GM21619 (cell line): ENCODE data around the gene DOCK6.

Experiments used
- ATAC-seq: cut with Tn5 transposase; IDR thresholded peaks from one replicate; pipeline ENCODE4 v1.9.1; 2021; ENCODE audit not compliant: unreplicated experiment

The DOCK6 gene

GRCh38 chr19:11251217-11251616, 11.1 kb downstream of the DOCK6 start:
- ATAC-seq: no peak

GRCh38 chr19:11248852-11249251, 13.5 kb downstream of the DOCK6 start:
- no peak for ATAC-seq

GRCh38 chr19:11247934-11248333, 14.4 kb downstream of the DOCK6 start:
- ATAC-seq: no peak

- no peak for ATAC-seq
Observed at GRCh38 chr19:11247391-11247790, 14.9 kb downstream of the DOCK6 start.

- ATAC-seq: no peak
Observed at GRCh38 chr19:11246941-11247340, 15.4 kb downstream of the DOCK6 start.

- ATAC-seq: no peak
Observed at GRCh38 chr19:11244846-11245589, 17.3 kb downstream of the DOCK6 start.

GRCh38 chr19:11243798-11244169, 18.5 kb downstream of the DOCK6 start:
- no peak for ATAC-seq

GRCh38 chr19:11242864-11243797, 19.2 kb downstream of the DOCK6 start:
- no peak for ATAC-seq

- ATAC-seq: no peak
Observed at GRCh38 chr19:11242025-11242424, 20.3 kb downstream of the DOCK6 start.

- no peak for ATAC-seq
Observed at GRCh38 chr19:11240008-11240444, 22.3 kb downstream of the DOCK6 start.

- no peak for ATAC-seq
Observed at GRCh38 chr19:11239377-11240000, 22.8 kb downstream of the DOCK6 start, which contains the start of gene ANGPTL8. ANGPTL8 (plus strand) TSS chr19:11239619; CDS start chr19:11239638, 19 bp downstream.

- ATAC-seq: no peak
Observed at GRCh38 chr19:11238781-11239376, 23.4 kb downstream of the DOCK6 start.

- no peak for ATAC-seq
Observed at GRCh38 chr19:11238041-11238440, 24.3 kb downstream of the DOCK6 start.

GRCh38 chr19:11237321-11237720, 25.0 kb downstream of the DOCK6 start:
- no peak for ATAC-seq

GRCh38 chr19:11236324-11237301, 25.7 kb downstream of the DOCK6 start:
- no peak for ATAC-seq

- no peak for ATAC-seq
Observed at GRCh38 chr19:11234486-11235075, 27.7 kb downstream of the DOCK6 start.

GRCh38 chr19:11233073-11233472, 29.3 kb downstream of the DOCK6 start:
- ATAC-seq: no peak

GRCh38 chr19:11232555-11232954, 29.8 kb downstream of the DOCK6 start:
- ATAC-seq: no peak

- no peak for ATAC-seq
Observed at GRCh38 chr19:11230621-11231386, 31.5 kb downstream of the DOCK6 start.
